ENCODE results near the gene GPR137. TPM values are rescaled to one million over a fixed set of nuclear protein-coding genes. Genes with fewer than 3 reads are reported as not detected.

The GPR137 gene
- total RNA-seq, 1 experiment from 2014 or later = 26.8 TPM

- DNase-seq (ENCODE audit: low read depth) = no peak
Observed at GRCh38 chr11:64263947-64264317, 21.7 kb upstream of the GPR137 start.

DNA sequence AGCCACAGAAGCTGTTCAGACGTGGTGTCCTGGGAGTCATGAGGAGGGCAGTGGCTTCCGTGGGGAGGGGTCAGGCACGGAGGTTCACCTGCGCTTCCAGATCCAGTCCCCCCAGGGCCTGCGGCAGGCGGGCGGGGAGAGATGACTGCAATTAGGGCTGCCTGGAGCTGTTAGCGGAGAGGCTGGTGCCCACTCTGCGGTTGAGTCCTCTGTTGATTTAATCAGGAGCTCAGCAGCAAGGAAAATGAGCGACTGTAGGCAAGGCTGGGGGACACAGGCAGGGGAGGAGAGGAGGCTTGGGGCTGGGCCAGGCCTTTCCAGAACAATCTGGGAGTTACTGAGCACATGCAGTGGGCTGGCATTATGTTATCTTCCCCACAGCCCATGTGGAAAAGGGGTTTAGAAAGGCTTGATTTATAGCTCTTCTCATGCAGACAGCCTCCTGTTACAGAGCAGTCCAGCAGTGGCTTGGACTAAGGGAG lies 21.2 kb upstream of the GPR137 start:
- no peak for DNase-seq (ENCODE audit: low read depth)

- no peak for DNase-seq (ENCODE audit: low read depth)
Observed at GRCh38 chr11:64265176-64266160, 20.2 kb upstream of the GPR137 start.

- peak; percentile 84 for DNase-seq (ENCODE audit: low read depth)
Observed at GRCh38 chr11:64266339-64266738, 19.3 kb upstream of the GPR137 start.

GRCh38 chr11:64267207-64267945 lies 18.3 kb upstream of the GPR137 start:
- peak; percentile 47 for DNase-seq (ENCODE audit: low read depth)

DNA sequence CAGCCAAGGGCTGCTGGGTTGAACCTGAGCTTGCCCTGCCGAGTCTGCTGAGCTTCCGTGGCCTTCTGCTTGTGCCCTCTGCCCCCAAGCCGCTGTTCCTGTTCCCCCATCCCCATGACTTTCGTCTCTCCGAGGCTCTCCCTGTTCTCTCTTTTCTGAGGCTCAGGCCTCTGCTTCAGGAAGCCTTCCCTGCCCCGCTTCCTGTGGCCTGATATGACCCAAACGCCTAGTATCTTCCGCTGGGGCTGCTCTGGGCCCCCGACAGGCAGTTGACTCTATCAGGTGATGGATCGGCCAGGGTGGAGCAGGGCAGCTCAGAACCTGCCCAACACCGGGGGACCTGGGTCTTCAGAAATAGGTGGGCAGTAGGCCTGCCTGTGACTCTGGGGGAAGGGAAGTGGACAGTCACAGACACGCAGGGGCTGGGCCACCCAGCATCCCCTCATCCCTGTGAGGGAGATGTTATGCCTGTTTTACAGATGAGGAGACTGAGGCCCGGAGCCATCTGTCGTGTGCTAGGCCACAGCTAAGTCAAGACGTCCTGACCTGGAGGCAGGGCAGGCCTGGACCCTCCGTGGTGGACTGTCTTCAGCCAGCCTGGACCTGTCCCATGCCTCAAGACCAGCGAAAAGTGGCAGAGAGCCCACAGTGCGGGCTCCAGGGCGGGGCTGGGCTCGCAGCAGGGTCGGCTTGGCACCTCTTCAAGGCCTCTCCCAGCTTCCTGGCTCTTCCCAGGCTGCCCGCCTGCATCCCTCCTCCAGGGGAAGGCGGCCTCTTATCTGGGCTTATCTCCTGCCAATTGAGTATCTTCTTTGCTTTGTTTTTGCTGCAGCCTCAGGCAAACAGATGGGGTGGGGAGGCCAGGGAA lies 17.4 kb upstream of the GPR137 start:
- peak; percentile 98 for DNase-seq (ENCODE audit: low read depth)

- DNase-seq (ENCODE audit: low read depth) = no peak
Observed at GRCh38 chr11:64268893-64269539, 16.6 kb upstream of the GPR137 start.

DNA sequence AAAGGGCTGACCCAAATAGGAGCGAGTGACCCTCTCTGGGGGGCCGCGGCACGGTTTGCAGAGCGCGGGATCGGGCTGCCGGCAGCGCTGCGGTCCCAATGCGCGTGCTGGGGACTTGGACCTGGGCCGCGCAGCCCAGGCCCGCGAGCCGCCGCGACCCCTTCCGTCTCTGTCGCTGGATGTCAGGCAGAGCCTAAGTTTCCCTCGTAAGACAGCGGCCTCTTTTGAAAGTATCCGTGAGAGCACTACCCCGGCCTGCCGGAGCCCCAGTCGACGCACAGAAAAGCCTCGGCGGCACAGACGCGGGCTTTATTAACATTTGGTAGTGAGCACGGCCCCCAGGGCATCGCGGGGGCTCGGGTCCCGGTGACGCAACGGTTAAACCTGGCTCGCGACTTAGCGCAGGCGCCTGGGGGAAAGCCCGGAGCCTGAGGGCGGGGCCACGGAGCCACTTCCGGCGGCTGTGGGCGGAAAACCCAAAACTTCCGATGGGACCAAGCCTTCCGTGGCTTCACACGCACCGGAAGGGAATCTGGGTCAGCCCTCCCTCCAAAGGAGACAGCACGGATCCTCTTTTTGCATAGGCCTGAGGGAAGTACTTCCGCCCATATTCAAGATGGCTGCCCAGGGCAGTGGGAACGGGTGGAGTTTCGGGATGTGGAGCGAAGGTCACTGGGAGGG lies 16.0 kb upstream of the GPR137 start:
- peak; percentile 100 for DNase-seq (ENCODE audit: low read depth)

- no peak for DNase-seq (ENCODE audit: low read depth)
Observed at GRCh38 chr11:64275031-64275800, 10.4 kb upstream of the GPR137 start.

- DNase-seq (ENCODE audit: low read depth) = no peak
Observed at GRCh38 chr11:64275841-64276240, 9.8 kb upstream of the GPR137 start.

- peak; percentile 87 for DNase-seq (ENCODE audit: low read depth)
Observed at GRCh38 chr11:64276653-64277431, 8.8 kb upstream of the GPR137 start.

DNA sequence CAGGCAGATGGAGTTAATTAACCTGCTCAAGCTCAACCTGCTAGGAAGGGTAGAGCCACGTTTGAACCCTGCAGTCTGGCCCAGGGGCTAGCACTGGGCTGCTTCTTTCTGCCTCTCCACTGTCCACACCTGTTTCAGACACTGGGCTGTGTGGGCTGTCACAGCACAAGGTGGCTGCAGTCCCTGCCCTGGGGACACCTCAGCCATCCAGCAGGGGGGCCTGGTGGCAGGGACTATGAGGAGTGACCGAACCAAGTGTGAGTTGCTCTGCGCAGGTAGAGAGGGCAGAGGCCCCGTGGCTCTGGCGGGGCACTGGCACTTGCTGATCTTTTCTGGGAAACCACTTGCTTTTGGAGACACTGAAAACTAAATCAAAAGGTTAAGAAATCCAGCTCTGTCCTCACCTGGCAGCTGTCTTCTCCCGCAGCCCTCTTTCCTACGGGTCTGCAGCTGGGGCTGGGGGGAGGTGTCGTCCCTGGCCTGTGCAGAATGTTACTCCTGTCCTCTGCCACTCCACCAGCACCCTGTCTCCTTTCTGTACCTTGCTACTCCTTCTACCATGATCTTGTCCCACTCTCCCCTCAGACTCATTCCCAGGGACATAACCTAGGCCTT lies 7.0 kb upstream of the GPR137 start:
- DNase-seq (ENCODE audit: low read depth) = no peak

- no peak for DNase-seq (ENCODE audit: low read depth)
Observed at GRCh38 chr11:64281957-64282770, 3.5 kb upstream of the GPR137 start.

DNA sequence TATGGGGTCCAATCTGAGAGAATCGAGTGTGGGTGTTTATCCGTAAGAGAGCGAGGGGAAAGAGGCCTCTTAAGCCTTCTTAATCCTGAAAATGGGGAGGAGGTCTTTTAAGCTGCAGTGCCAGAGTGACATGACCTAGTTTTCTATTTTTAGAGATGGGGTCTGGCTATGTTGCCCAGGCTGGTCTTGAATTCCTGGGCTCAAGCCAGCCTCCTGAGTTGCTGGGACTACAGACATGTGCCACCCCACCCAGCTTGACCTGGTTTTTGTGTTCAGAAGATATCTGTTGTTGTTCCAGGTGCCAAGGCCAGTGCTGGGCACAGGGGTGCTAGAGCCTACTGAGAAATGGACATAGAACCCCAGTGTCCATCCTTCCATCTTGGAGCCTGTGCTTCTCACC lies 2.6 kb upstream of the GPR137 start:
- DNase-seq (ENCODE audit: low read depth) = no peak

DNA sequence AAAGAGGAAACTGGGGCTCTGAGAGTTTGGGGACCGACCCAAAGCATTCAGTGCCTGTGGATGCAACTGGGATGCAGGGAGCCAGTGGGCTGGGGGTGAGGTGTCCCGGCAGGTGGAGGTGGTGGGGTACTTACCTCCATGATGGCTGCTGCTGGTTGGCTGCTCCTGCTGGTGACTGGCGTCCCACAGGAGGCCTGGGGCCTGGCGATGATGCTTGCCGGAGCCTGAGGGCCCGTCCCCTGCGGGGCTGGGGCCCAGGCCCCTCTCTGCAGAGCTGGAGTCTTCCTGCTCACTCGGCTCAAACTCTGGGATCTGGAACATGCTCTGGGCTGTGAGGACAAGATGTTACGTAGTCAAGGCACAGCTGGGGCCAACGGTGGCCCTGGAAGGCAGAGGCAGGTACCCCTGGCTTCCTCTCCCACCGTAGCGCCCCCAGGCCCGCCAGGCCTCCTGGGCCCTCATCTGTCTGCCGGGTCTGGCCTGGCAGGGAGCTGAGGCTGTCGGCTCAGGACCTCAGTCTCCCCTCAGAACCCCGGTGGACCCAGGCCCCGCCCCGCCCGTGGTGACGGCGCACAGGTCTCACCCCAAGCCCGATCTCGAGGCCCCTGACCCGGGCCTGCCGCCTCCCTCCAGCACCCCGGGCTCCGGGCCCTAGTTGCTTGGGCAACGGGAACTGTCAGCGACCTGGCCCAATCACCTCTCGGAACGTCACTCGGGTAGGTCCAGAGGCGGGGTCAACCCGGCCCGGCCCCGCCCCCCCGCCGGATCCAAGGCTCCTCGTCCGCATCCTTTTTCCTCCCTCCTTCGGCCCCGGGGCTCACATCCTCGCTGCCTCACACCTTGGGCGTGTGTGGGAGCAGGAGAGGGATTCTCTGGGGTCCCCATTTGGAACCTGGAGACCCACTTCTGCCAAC lies 1.3 kb upstream of the GPR137 start, which contains the start of gene BAD:
Gene BAD (minus strand): TSS at position 618 of the 914 bp plus-strand sequence. CDS start 297 bp downstream, at position 321.
- DNase-seq (ENCODE audit: low read depth) = peak; percentile 90

Data from RPMI7951 (cell line).